NCI-H82 treated with DMSO at 0.1 percent for 48 hours (cell line): ENCODE results near the gene M1AP.

ENCODE experiments used
- DNase-seq: peaks from one replicate; lab custom pipeline; 2025; ENCODE audit not compliant: unreplicated experiment; lab: John Stamatoyannopoulos, UW

Gene M1AP

DNA sequence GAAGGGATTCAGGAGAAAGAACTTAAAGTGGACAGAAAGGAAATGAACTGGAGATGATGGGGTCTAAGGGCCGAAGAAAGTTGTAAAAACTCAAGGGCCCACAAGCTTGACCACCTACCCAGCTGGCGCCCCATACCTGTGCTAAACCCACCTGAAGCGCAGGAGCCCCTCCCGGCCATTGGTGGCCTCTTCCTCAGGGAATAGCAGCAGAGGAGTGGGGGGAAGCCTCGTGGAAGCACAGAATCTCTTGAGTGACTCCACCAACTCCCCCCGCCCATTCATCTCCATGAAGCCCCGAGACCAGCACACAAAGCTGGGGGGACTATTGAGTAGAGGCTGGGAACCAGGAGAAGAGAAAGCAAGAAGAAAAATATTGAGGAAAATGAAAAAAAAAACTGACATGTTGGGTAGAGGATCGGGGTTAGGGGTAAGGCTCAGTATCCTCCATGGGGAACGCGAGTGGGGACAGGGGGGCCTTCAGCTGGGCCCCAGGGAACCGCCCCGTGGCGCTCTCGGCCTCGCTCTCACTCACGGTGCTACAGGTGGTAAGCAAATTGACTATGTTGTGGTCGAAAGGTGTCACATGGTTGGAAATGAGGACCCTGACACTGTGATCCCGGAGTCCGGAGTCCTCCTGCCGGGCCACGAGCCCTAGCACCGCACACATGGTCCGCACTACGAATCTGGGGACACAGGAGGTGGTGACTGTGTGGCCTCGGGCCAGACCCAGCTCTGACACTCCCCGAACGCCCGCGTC lies 119.4 kb downstream of the M1AP start:
- no peak for DNase-seq

DNA sequence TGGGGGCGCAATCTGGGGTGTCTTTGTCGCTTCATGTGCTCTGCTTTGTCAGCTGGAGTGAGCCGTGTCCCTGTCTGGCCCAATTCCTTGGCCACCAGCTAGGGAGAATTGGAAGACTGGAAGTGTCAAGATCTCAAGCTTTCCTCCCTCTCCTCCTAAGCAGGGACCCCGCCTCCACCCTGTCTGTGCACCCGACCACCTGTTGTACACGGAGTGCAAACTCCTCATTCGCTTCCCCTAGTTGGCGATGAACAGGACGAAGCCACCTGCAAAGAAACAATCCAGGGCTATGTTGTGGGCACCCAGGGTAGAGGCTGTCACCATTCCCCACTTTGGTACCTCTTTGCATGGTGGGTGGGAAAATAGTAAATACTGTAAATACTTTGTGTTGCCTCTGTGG lies 120.4 kb downstream of the M1AP start:
- DNase-seq, result no peak

DNA sequence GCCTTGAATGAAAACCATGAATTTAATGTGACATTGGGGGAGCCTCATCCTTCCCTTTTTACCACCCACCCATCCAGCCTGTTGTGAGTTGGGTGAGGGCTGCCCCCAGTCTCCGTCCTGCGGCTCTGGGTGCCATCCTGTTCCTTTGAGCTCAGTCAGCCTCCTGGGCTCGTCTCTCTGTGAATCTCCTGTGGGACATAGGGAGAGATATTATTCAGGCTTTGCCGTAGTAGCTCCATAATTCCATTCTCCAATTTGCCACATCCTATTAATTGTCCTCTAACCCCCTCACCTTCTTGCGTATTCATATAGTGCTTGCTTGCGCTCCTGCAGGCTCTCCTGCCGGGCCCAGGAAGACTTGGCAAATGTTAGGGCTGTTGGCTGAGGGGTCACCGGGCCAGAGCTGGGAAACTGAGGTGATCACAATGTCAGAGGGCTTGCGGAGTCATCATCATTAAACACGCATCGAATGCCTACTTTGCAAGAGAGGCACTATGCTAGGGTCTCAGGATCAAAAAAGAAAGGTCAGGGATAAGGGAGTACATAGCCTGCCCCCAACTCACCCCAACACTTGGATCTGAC lies 121.4 kb downstream of the M1AP start:
- no peak for DNase-seq

DNA sequence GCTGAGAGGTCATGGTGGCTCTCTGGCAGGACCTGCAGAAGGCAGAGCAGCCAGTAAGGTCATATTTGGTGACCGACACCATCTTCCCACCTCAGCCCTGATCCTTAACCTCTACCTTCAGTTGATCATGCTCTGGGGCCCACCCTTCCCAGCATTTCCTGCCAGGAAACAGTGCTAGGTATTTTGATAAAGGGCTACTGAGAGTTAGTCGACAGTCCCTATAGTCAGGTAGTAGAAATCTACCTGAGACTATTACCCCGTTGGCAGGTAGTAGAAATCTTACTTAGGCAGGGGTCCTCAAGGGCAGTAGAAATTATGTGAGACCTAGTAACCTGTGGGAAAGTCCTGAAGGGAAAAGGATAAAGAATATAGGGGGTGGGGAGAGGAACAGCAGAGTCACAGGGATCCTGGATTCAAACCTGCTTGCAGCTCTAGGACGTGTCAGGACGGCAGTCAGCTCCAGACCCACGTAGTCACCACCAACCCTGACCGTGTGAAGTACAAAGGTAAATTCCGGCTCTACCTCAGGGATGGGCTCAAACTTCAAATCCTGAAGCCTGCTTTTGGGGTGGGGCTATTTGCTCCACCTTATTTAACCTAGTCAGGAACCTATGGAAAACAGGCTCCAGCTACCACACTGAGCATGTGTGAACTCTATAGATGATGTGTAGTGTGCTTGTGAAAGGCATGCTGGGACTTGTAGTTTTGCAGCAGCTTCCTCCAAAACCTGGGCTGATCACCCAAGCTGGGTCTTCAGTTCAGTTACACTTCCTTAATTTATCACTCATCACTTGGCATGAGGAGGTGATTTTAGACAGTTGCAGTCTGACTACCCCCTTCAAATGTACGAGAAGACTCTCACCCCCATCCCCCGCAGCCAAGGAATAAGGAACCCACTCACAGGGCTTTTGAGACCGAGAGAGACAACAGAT lies 122.1 kb downstream of the M1AP start, which contains the start of gene DQX1:
TSS of gene DQX1 (minus strand) at position 515 of the 932 bp plus-strand sequence. CDS start at position 13, 502 bp downstream.
- DNase-seq, result peak; percentile 18

DNA sequence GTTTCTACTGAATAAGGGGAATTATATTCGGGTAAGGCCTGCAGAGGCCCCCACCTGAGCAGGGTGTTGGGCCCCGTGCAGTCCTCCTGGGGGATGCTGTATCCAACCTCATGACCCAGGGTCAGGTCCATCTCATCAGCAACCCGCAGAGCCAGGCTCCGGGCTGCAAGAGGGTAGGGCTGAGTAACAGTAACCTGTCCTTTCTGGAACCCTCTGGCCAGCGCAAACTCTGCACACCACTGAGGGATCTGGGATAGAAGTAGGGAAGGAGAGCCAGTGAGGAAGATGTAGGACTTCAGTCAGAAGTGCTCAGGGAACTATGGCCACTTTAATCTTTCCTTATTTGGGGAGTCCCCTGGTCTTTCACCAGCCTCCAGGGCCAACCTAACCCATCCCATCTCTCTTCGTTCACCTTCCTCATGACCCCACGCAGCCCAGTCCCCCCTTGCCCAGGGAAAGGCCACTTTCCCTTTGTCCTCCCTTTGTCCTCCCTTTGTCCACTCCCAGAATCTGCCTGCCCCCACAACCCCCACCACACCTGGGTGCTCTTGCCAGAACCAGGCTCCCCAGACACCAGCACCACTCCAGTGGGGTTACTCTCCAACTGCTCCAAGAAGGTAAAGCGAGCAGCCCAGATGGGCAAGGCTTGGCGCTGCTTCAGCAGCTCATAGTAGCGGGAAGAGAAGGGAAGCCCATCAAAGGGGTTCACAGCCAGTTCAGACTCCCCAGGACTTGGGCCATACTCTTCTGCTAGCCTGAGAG lies 123.0 kb downstream of the M1AP start:
- no peak for DNase-seq

DNA sequence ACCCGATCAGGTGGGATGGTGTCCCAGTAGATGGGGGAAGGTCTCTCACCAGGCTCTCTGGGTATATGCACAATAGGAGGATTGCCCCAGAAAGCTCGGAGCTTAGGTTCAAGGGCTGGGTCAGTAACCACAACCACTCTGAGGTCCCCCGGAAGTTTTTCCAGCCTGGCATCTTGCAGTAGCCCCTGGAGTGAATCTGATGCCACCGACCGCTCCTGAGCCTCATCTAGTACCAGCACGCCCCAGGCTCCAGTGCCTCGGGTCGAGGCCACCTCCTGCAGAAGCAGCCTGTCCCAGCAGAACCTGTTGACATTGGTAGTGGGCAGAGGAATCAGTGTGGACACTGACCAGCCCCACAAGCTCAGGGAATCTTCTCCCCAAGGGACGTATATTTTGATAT lies 124.1 kb downstream of the M1AP start:
- DNase-seq, result no peak

DNA sequence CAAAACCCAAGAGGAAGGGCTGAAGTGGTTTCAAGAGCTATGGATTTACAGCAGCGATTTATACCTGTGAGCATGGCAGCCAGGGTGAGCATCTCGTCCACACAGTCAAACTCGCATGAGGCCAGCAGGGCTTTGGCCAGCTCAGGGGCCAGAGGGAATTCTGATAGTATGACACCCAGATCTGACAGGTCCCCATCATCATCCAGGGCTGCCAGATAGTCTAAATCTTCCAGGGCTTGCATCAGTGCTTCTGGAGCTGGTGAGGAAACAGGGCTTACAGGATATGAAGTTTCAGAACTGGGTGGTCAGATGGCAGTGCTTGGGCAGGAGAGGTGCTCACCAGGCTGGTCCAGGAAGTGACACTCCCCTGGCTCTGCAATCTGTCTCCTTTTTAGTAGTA lies 125.6 kb downstream of the M1AP start:
- no peak for DNase-seq

DNA sequence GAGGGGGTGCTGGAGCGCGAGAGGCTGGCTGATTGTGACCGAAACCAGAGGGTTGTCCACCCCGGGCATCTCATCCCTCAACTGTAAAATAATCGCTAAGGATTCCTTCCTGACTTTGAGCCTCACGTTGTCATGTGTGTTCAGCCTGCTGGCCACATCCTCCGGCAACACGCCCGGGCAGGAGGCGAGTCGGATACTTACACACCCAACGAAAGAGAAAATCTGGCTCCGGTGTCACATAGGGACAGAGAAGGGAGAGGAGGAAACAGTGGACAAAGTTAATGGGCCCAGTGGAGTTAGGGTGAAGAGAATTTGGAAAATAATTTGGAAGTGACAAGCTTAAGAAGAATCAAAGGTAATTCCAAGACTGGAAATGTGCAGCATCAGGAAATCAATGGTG lies 131.5 kb downstream of the M1AP start:
- no peak for DNase-seq

DNA sequence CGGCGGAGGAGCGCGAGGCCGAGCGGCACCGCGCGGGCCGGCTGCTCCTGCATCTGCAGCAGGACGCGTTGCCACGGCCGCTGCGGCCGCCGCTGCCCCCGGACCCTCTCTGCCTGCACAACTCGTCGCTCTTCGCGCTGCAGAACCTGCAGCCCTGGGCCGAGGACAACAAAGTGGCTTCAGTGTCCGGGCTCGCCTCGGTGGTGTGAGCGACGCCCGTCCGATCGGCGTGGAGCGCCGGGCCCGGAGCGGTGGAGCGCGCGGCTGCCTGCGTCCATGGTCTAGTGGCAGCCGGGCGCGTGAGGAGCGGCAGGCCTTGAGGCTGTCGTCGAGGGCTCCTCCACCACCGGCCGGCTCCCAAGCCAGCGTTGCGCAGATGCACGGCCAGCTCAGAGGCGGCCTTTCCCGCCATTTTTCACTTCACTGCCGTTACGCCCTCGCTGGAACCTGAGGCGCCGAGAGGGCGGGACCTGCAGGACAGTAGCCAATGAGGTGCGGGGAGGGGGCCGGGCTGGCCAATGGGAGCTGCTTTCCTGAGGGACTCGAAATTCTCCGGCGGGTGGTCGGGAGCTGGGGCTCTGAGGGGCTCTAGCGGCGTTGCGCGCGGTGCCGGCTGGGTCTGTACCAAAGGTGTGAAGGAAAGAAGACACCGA lies 132.0 kb downstream of the M1AP start:
- peak; percentile 23 for DNase-seq

DNA sequence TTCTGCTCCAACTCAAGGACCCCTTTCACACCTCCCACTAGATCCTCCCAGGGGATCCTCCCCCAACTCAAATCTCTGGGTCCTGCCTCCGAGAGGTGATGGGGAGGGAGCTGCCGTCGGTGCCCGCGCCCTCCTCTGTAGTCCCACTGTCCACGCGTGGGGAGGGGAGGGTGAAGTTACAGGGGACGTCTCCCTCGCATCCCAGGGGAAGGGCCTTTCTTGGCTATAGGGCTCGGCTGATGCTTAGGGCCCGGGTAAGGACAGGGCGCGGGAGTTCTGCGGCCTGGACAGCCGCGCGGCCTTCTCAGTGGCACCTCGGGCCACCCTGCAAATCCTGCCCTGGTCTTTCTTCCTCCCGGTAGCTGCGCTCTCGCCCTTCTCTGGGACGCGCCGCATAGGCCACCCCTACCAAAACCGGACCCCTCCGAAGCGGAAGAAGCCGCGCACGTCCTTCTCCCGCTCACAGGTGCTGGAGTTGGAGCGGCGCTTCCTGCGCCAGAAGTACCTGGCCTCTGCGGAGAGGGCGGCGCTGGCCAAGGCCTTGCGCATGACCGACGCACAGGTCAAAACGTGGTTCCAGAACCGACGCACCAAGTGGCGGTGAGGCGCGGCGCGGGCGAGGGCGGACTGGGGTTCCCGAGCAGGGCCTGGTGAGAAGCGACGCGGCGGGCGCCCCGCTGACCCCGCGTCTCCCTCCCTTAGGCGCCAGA lies 132.7 kb downstream of the M1AP start:
- no peak for DNase-seq

DNA sequence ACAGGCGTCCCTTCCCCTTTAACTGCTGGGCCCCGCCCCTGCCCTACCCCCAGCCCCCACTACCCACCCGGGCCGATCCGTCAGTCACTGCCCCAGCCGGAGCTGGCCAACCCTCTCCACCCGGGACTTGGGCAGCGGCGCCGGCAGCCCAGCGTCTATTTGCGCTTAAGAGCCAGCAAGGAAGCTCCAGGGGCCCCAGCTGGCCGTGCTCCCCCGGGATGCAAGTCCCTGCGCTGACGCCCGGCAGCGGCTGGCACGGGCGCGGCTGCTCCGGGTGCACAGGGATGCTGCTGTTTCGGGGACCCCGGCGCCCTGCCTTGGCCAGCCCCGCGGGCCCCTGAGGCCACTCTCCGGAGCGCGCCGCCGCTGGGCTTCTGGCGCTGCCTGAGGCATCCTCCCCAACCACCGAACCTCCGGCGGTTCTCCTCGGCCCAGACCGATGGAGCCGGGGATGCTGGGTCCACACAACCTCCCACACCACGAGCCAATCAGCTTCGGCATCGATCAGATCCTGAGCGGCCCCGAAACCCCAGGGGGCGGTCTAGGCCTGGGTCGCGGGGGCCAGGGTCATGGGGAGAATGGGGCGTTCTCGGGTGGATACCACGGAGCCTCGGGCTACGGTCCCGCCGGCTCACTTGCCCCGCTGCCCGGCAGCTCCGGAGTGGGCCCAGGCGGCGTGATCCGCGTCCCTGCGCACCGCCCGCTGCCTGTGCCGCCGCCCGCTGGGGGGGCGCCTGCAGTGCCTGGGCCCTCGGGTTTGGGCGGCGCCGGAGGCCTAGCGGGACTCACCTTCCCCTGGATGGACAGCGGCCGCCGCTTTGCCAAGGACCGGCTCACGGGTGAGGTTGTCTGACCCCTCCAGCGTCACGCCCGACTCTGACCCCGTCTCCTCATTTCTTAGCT lies 133.5 kb downstream of the M1AP start, which contains the start of gene TLX2:
TSS of gene TLX2 (plus strand) at position 83 of the 903 bp plus-strand sequence. CDS start at position 440, 357 bp downstream.
- DNase-seq, result no peak

DNA sequence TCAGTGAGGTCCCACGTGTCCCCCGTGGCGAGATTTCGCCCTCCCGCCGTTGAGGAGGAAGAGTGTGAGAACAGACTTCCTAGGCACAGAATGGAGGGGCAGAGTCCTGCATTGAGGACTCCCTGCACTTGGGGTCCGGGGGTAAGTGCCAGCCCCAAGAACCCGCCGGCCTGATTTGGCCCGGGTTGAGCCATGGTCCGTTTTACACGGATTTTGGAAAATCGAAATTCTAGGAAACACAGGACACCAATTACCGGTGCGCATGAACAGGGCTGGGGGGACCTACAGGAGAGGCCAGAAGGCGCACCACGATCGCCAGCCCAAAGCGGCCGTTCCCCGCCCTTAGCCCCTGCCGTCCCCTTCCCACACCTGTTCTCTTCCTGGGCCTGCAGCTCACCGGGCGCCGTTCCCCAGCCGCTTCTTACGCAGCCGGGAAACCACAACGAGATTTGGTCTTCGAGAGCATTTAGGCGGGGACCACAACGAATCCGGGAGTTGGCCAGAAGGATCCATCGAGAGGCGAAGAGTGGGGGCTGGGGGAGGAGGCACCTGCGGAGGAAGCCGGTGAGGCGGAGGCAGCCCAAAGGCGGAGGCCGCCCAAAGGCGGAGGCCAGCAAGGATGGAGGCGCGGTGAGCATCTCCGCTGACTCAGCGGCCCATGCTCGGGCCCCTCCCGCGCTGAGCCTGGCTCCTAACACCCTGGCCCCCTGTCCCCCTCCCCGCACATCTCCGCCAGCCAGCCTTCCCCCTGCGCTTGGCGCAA lies 134.3 kb downstream of the M1AP start:
- peak; percentile 81 for DNase-seq

DNA sequence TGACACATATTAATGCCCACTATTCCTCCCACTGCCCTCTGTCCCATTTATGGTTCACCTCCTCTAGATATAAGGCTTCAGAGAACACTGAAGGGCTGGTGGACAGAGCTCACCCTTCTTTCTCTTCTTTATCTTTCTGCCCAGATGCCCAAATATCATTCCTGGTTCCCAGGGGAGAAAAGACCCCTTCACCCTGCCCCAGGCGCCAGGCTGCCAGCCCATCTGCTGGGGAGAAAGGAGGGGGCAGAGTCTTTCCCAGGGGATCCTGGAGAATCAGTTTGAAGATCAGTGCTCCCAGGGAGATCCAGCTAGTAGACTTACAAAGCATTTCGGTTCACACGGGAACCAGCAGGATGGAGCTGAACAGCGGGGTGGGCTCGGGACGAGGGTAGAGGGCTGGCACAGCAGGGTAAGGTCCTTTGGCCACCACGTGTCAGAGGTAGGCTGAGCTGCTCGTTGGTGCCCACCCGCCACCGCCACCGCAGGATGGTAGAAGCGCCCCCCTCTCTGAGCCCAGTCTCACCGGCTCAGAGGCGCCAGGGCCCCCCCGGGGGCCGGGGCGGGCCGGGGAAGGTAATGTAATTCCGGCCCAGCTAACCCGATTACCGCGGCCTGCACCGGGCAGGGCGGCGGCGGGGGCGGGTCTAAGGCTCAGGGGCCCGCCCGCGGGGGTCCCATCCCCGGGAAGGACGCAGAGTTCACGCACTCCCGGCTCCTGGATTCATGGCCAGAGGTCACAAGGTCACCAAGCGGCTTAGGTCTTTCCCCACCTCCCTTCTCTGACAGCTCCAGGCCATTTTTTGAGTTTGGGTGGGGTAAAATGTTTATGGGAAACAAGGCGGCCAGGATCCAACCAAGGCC lies 135.2 kb downstream of the M1AP start:
- DNase-seq, result peak; percentile 86

DNA sequence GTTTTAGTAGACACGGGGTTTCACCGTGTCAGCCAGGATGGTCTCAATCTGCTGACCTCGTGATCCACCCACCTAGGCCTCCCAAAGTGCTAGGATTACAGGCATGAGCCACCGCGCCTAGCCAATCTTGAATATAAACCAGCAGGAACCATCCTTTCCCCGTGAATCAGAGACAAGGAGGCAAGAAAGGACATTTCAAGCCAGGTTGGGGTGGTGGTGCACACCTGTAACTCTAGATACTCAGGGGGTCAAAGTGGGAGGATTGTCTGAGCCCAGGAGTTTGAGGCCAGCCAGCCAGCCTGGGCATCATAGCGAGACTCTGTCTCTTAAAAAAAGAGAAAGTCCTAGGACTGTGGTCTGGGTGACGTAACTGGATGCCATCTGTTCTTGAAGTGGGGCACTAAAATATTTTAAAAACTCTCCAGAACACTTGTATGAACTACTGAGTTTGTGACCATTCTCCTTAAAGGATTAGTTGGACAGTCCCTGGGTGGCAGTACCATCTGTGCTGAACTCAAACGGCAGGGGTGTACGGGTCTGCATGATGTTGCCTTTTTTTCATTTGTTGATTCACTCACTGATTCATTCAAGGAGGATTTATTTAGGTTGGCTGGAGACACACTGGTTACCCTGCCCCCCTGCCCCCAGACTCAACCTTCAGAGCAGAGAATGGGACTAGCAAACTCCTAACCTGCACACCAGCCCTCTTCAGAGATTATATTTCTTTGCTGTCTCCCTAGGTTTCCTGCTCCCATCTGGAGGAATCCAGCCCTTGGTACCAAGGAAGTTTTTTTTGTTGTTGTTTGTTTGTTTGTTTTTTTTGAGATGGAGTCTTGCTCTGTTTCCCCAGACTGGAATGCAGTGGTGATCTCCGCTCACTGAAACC lies 136.8 kb downstream of the M1AP start:
- peak; percentile 76 for DNase-seq

DNA sequence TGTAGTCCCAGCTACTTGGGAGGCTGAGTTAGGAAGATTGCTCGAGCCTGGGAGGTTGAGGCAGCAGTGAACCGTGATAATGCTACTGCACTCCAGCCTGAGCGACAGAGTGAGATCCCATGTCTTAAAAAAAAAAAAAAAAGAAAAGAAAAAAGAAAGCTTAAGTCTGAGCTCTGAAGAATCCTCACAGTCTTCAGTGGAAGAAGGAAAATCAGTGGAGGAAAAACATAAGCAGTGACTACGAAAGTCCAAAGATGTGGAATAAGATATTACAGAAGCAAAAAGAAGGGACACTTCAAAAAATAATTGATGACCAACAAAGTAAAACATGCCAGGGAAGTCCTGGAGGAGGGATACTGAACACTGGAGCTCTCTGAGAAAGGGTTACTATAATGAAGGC lies 137.9 kb downstream of the M1AP start:
- no peak for DNase-seq

DNA sequence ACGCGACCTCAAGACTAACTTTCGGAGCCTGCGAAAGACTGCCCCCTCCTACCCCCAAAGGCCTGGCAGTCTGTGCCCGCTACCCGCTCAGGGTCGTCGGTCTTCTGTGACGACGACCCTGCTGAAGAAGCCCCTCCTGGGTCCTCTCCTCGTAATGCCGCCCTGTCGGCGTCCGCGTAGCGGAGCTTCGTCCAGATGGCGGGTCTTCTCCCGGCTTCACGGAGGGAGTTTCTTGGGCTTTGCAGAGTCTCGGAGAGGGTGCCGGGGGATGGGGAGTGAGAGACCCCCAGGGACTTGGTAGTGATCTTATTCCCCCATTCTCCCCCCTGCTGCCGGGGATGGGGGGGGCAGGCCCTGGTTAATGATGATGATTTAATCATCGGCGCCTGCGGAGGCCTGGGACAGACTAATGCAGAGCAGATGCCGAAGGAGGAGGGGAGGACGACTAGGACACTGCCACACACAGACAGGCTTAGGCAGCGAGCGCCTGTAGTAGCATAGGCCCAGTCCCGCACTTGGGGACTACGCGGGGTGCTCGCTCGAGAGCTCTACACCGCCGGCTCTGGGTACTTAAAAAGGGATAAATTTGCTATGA lies 140.1 kb downstream of the M1AP start:
- peak; percentile 94 for DNase-seq
